HepG2 (cell line): ENCODE measurements around the gene TCP11X2. TPM values are rescaled to one million over a fixed set of nuclear protein-coding genes. Genes with fewer than 3 reads are reported as not detected.
"Not testable (repeated sequence)": the region's sequence is repeated elsewhere in the genome, so short reads cannot be mapped to it uniquely, and the experiment has no call there.

Experiments used
- ATAC-seq: fragments of 200-7000 bp; cut with Tn5 transposase; 3 replicates; pipeline ENCODE4 v1.9.1; 2020; ENCODE audit warnings: mild to moderate bottlenecking, moderate library complexity
- BruUV-seq: library from RNA; stranded (reverse); fragments of 400-500 nt; replicated peaks from 2 replicates; lab custom pipeline; 2021; lab: Mats Ljungman, UMichigan
- CTCF ChIA-PET: fragments of 300-600 bp; formaldehyde crosslinking; extraction: SDS; loops from one replicate; lab custom pipeline; 2021; ENCODE audit warnings: low total read pairs, inconsistent platforms, low intra/inter-chr PET ratio; lab: Yijun Ruan, JAX
- POLR2A ChIA-PET: fragments of 350-600 bp; sonication (Branson Sonifier 250); formaldehyde crosslinking; loops from one replicate; lab custom pipeline; 2020; ENCODE audit warnings: antibody characterized with exemption, inconsistent platforms; lab: Yijun Ruan, JAX
- DNase-seq: peaks from one replicate; pipeline ENCODE4 v3.0.0-alpha.2; 2015; ENCODE audit warnings: low spot score
- FAIRE-seq: peaks from 3 replicates; lab custom pipeline; 2011; peaks lifted over from hg19 to GRCh38; lab: Jason Lieb, UNC
- H2AFZ ChIP-seq: one replicate; pipeline ENCODE4 v1.6.1; 2011; ENCODE audit warnings: low read length, inconsistent platforms
- H3K27ac ChIP-seq: fragments of 300-600 bp; 3 replicates; pipeline ENCODE4 v1.8.0; 2011; ENCODE audit warnings: mixed run types, mild to moderate bottlenecking, mixed read lengths, low read length, inconsistent platforms; ENCODE audit not compliant: insufficient read depth; ENCODE audit errors: extremely low read length
- H3K27me3 ChIP-seq, 2 experiments: fragments of 200-600 bp in 1 of 2; 2 replicates in 1 of 2; 3 replicates in 1 of 2; pipeline versions ENCODE4 v1.6.0 to v1.8.0; 2011; ENCODE audit warnings: low read length in 2 of 2, mild to moderate bottlenecking in 2 of 2, moderate library complexity in 2 of 2, inconsistent platforms in 1 of 2; ENCODE audit not compliant: insufficient read depth in 2 of 2, control insufficient read depth in 1 of 2
- H3K36me3 ChIP-seq, 2 experiments: fragments of 200-600 bp in 1 of 2; replicated peaks in 1 of 2; 2 replicates in 1 of 2; 3 replicates in 1 of 2; pipeline versions ENCODE4 v1.5.1 to v1.8.0; 2011; ENCODE audit warnings: low read length in 2 of 2, inconsistent platforms in 1 of 2; ENCODE audit not compliant: insufficient read depth in 2 of 2, control insufficient read depth in 1 of 2
- H3K4me1 ChIP-seq: 2 replicates; pipeline ENCODE4 v1.5.1; 2012; ENCODE audit warnings: low read length, inconsistent platforms; ENCODE audit not compliant: insufficient read depth
- H3K4me2 ChIP-seq: 2 replicates; pipeline ENCODE4 v1.6.0; 2011; ENCODE audit warnings: low read depth, low read length, inconsistent platforms
- H3K4me3 ChIP-seq, 3 experiments: fragments of 200-600 bp in 1 of 3; sonication (generic), shearing (Covaris generic) in 1 of 3; replicated peaks in 1 of 3; 2 replicates each; pipeline ENCODE4 v1.5.1; 2011 to 2016; ENCODE audit warnings: low read length in 3 of 3, inconsistent platforms in 2 of 3, low read depth in 2 of 3, mild to moderate bottlenecking in 2 of 3, control low read depth in 1 of 3, mixed read lengths in 1 of 3; ENCODE audit not compliant: insufficient read depth in 1 of 3
- H3K79me2 ChIP-seq: one replicate; pipeline ENCODE4 v1.6.1; 2011; ENCODE audit warnings: low read length, inconsistent platforms; ENCODE audit not compliant: insufficient read depth
- H3K9ac ChIP-seq: 2 replicates; pipeline ENCODE4 v1.6.0; 2011; ENCODE audit warnings: mild to moderate bottlenecking, low read depth, low read length, inconsistent platforms; ENCODE audit not compliant: insufficient read depth
- H3K9me3 ChIP-seq: 2 replicates; pipeline ENCODE4 v1.5.1; 2012; ENCODE audit warnings: mild to moderate bottlenecking, low read length
- H4K20me1 ChIP-seq: 2 replicates; pipeline ENCODE4 v1.6.0; 2011; ENCODE audit warnings: inconsistent platforms, mild to moderate bottlenecking, low read length, moderate library complexity; ENCODE audit not compliant: insufficient read depth
- WGBS: methylation state at CpG from one replicate; pipeline ENCODE4 v1.1.6; 2017; ENCODE audit warnings: low lambda C conversion rate; 5-methylcytosine and 5-hydroxymethylcytosine counted together
- in situ Hi-C: cut with HindIII; loops from 2 replicates; pipeline ENCODE4 v1.10.0; 2017; ENCODE audit warnings: low pct_unique_long_range_greater_than_20kb; ENCODE audit not compliant: extremely low pct_ligation_motif_present
- intact Hi-C: fragments of 100-400 bp; cut with micrococcal nuclease; formaldehyde crosslinking; loops from one replicate; pipeline ENCODE4 v1.10.0; 2022; ENCODE audit not compliant: unreplicated experiment
- polyA plus RNA-seq, 8 experiments: library from polyadenylated mRNA; depleted of rRNA in 3 of 8; stranded (reverse) in 7 of 8; unstranded in 1 of 8; fragments of >200 nt; fragmentation: Illumina TruSeq in 4 of 8; extraction: Trizol in 4 of 8; gene quantifications; 2 replicates each; pipeline versions ENCODE4 v1.2.1 to v1.2.3, GENCODE V29; 2011 to 2016; ENCODE audit warnings: low read depth in 4 of 8, missing spikeins in 1 of 8, mixed read lengths in 1 of 8; ENCODE audit not compliant: insufficient read depth in 1 of 8
- total RNA-seq, 5 experiments: library from RNA; depleted of rRNA; stranded (reverse); fragments of >200 nt; fragmentation: Illumina TruSeq; extraction: Trizol; gene quantifications; 2 replicates each; pipeline ENCODE4 v1.2.3, GENCODE V29; 2016; ENCODE audit warnings: low read depth in 1 of 5

Gene TCP11X2
- total and polyA plus RNA-seq, 2 of the 13 experiments (the other 11 are each of a cell fraction or from before 2014, with no cell fraction given) = not detected

- POLR2A ChIA-PET, DNase-seq, H4K20me1 ChIP-seq, H3K9ac ChIP-seq, H3K4me2 ChIP-seq, H3K27me3 ChIP-seq, H2AFZ ChIP-seq, H3K27ac ChIP-seq, ATAC-seq, BruUV-seq, intact Hi-C loops, CTCF ChIA-PET, H3K9me3 ChIP-seq, H3K4me1 ChIP-seq, in situ Hi-C loops, H3K36me3 ChIP-seq, H3K4me3 ChIP-seq, H3K79me2 ChIP-seq: not testable (repeated sequence)
- peak; percentile 15 for FAIRE-seq
- WGBS = no CpG with 5 or more reads among the region's 4 CpGs
Measured at GRCh38 chrX:102458615-102459014, 13.0 kb downstream of the TCP11X2 start.

DNA sequence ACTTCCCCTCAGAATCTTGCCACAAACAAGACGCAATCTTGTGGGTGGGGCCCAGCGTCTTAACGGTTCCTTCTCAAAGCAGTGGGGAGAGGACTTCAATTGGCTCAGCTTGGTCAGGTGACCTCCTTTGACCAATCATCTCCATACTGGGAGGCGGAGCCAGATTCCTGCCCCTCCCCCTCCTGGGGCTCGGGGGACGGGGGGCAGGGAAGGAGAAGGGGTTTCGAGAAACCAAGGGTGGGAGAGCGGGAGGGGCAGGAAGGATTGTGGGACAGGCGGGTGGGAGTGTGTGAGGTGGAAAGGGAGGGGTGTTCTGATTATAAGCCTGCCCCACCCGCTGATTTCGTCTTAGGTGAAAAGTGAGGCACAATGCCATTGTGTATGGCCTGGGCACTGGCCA, 31.7 kb downstream of the TCP11X2 start, which contains the start of gene NXF2B:
NXF2B (minus strand) TSS at position 101 of the 400 bp plus-strand sequence. CDS start 59,972 bp downstream, outside the sequence.
- POLR2A ChIA-PET, H4K20me1 ChIP-seq, FAIRE-seq, H3K4me2 ChIP-seq, ATAC-seq, CTCF ChIA-PET, H2AFZ ChIP-seq, BruUV-seq, H3K4me1 ChIP-seq, H3K27ac ChIP-seq, intact Hi-C loops, H3K27me3 ChIP-seq, DNase-seq, H3K79me2 ChIP-seq, H3K4me3 ChIP-seq, H3K9ac ChIP-seq, H3K9me3 ChIP-seq, in situ Hi-C loops, H3K36me3 ChIP-seq: not testable (repeated sequence)
- WGBS = no CpG with 5 or more reads among the region's 11 CpGs

GRCh38 chrX:102414493-102414892, 57.1 kb downstream of the TCP11X2 start:
- ATAC-seq, DNase-seq, H3K4me3 ChIP-seq, H3K4me2 ChIP-seq, in situ Hi-C loops, H3K27ac ChIP-seq, H2AFZ ChIP-seq, H3K9me3 ChIP-seq, intact Hi-C loops, H4K20me1 ChIP-seq, FAIRE-seq, H3K4me1 ChIP-seq, H3K79me2 ChIP-seq, H3K9ac ChIP-seq, CTCF ChIA-PET, POLR2A ChIA-PET, H3K36me3 ChIP-seq, H3K27me3 ChIP-seq, BruUV-seq: not testable (repeated sequence)
- no CpG with 5 or more reads among the region's 4 CpGs for WGBS

Other genes starting within 250 kb of the TCP11X2 start
- not detected in 2 replicates for gene NXF2, start 224.6 kb downstream of the TCP11X2 start, total RNA-seq (2016; rRNA removed; fragmentation: Illumina TruSeq; extraction: Trizol)
- gene NXF2, start 224.6 kb downstream of the TCP11X2 start, polyA plus RNA-seq (2011; rRNA removed) = not detected in 2 replicates
- not detected in 2 replicates for gene NXF2B, start 31.8 kb downstream of the TCP11X2 start, total RNA-seq (2016; rRNA removed; fragmentation: Illumina TruSeq; extraction: Trizol)
- gene NXF2B, start 31.8 kb downstream of the TCP11X2 start, polyA plus RNA-seq (2011; rRNA removed) = not detected in 2 replicates
- not detected in 2 replicates for gene TMSB15A, start 44.9 kb upstream of the TCP11X2 start, total RNA-seq (2016; rRNA removed; fragmentation: Illumina TruSeq; extraction: Trizol)
- not detected in 2 replicates for gene TMSB15A, start 44.9 kb upstream of the TCP11X2 start, polyA plus RNA-seq (2011; rRNA removed)
- gene ARMCX5, start 127.7 kb upstream of the TCP11X2 start, total RNA-seq (2016; rRNA removed; fragmentation: Illumina TruSeq; extraction: Trizol) = 14.2 and 14.4 TPM in 2 replicates
- 9.1 and 9.3 TPM in 2 replicates for gene ARMCX5, start 127.7 kb upstream of the TCP11X2 start, polyA plus RNA-seq (2011; rRNA removed)
- 0.51 and 1.4 TPM in 2 replicates for gene GPRASP1, start 179.7 kb upstream of the TCP11X2 start, total RNA-seq (2016; rRNA removed; fragmentation: Illumina TruSeq; extraction: Trizol)
- 0.38 and 0.39 TPM in 2 replicates for gene GPRASP1, start 179.7 kb upstream of the TCP11X2 start, polyA plus RNA-seq (2011; rRNA removed)
- 1.3 and 1.6 TPM in 2 replicates for gene GPRASP2, start 240.6 kb upstream of the TCP11X2 start, total RNA-seq (2016; rRNA removed; fragmentation: Illumina TruSeq; extraction: Trizol)
- gene GPRASP2, start 240.6 kb upstream of the TCP11X2 start, polyA plus RNA-seq (2011; rRNA removed) = 0.55 and 0.63 TPM in 2 replicates
- 1.4 and 2.1 TPM in 2 replicates for gene GPRASP3, start 248.9 kb upstream of the TCP11X2 start, total RNA-seq (2016; rRNA removed; fragmentation: Illumina TruSeq; extraction: Trizol)
- 0.54 and 0.67 TPM in 2 replicates for gene GPRASP3, start 248.9 kb upstream of the TCP11X2 start, polyA plus RNA-seq (2011; rRNA removed)